Measurements from ENCODE around the gene ADAMTSL2.
A peak's percentile ranks its signal among the peaks of the same experiment; 100 is the strongest.

ADAMTSL2 gene

GRCh38 chr9:133502112-133502511 is 32.4 kb upstream of the ADAMTSL2 start:
- DNase-seq: no peak

- no peak for DNase-seq
Observed at GRCh38 chr9:133505186-133505830, 29.2 kb upstream of the ADAMTSL2 start.

- no peak for DNase-seq
Observed at GRCh38 chr9:133505901-133506652, 28.4 kb upstream of the ADAMTSL2 start.

- DNase-seq: peak; percentile 65
Observed at GRCh38 chr9:133506653-133507038, 27.9 kb upstream of the ADAMTSL2 start.

GRCh38 chr9:133507246-133507965 is 27.1 kb upstream of the ADAMTSL2 start:
- DNase-seq: no peak

- DNase-seq: no peak
Observed at GRCh38 chr9:133508046-133508445, 26.5 kb upstream of the ADAMTSL2 start.

GRCh38 chr9:133509179-133510083 is 25.1 kb upstream of the ADAMTSL2 start:
- peak; percentile 98 for DNase-seq

- DNase-seq: no peak
Observed at GRCh38 chr9:133510926-133511505, 23.5 kb upstream of the ADAMTSL2 start.

- no peak for DNase-seq
Observed at GRCh38 chr9:133511607-133512006, 22.9 kb upstream of the ADAMTSL2 start.

GRCh38 chr9:133512253-133513213 is 22.0 kb upstream of the ADAMTSL2 start:
- no peak for DNase-seq

GRCh38 chr9:133513214-133514100 is 21.0 kb upstream of the ADAMTSL2 start:
- peak; percentile 64 for DNase-seq

GRCh38 chr9:133514460-133515239 is 19.9 kb upstream of the ADAMTSL2 start:
- DNase-seq: peak; percentile 83

GRCh38 chr9:133515240-133515610 is 19.3 kb upstream of the ADAMTSL2 start:
- no peak for DNase-seq

- no peak for DNase-seq
Observed at GRCh38 chr9:133515615-133516255, 18.8 kb upstream of the ADAMTSL2 start.

- no peak for DNase-seq
Observed at GRCh38 chr9:133516256-133516960, 18.1 kb upstream of the ADAMTSL2 start.

GRCh38 chr9:133516961-133517350 is 17.5 kb upstream of the ADAMTSL2 start:
- DNase-seq: no peak

GRCh38 chr9:133517711-133518110 is 16.8 kb upstream of the ADAMTSL2 start:
- no peak for DNase-seq

GRCh38 chr9:133518200-133518599 is 16.3 kb upstream of the ADAMTSL2 start:
- peak; percentile 90 for DNase-seq

Measured in NCI-H2029 (cell line).